Breast epithelium (tissue), 3 donors: ENCODE data around the gene RCAN3.

Experiments used
- CTCF ChIP-seq, 3 donors: fragments of 450-650 bp; IDR thresholded peaks; one replicate each; pipeline ENCODE4 v1.5.1; 2016 to 2017; ENCODE audit warnings: antibody characterized with exemption in 3 of 3, mild to moderate bottlenecking in 3 of 3, moderate library complexity in 3 of 3
- POLR2A ChIP-seq: fragments of 450-650 bp; IDR thresholded peaks from one replicate; pipeline ENCODE4 v1.6.1; 2016; ENCODE audit warnings: antibody characterized with exemption, mild to moderate bottlenecking, moderate library complexity

GRCh38 chr1:24586119-24586518 lies 83.5 kb downstream of the RCAN3 start:
- TF ChIP-seq CTCF (IDR thresholded peaks at IDR 0.05) = no peak
- no peak for TF ChIP-seq POLR2A
